SU-DHL-6 (cell line): ENCODE measurements around the gene FN1.

ENCODE experiments used
- CTCF ChIP-seq: fragments of 200-600 bp; sonication (generic); IDR thresholded peaks from one replicate; pipeline ENCODE4 v1.5.1; 2017; ENCODE audit warnings: antibody characterized with exemption, mild to moderate bottlenecking, low read length, moderate library complexity; ENCODE audit not compliant: insufficient read depth, poor library complexity, severe bottlenecking
- EZH2phosphoT487 ChIP-seq: fragments of 200-600 bp; sonication (generic), shearing (Covaris generic); conservative IDR thresholded peaks from 2 replicates; pipeline ENCODE4 v1.6.1; 2018; ENCODE audit warnings: mild to moderate bottlenecking, antibody characterized with exemption, low read length, moderate library complexity, mixed read lengths

- TF ChIP-seq CTCF, result no peak
- TF ChIP-seq EZH2phosphoT487, result no peak
Measured at GRCh38 chr2:215357660-215358059, 78.2 kb downstream of the FN1 start.
